Esophagus squamous epithelium (tissue), 5 donors: Measurements from ENCODE around the gene NPTXR. TPM values are rescaled to one million over a fixed set of nuclear protein-coding genes. Genes with fewer than 3 reads are reported as not detected.

Source experiments
- DNase-seq: peaks from one replicate; lab custom pipeline; 2025; lab: John Stamatoyannopoulos, UW
- H3K27ac ChIP-seq, 4 donors: fragments of 200-600 bp; sonication (generic); one replicate each; pipeline ENCODE4 v1.5.1; 2016 to 2019; ENCODE audit warnings: mild to moderate bottlenecking in 1 of 4
- H3K27me3 ChIP-seq, 4 donors: fragments of 200-600 bp; sonication (generic); 1 replicate in 3 of 4; 2 replicates in 1 of 4; pipeline versions ENCODE4 v1.5.1 to v1.6.0; 2017 to 2021; ENCODE audit warnings: antibody characterized with exemption in 1 of 4
- H3K36me3 ChIP-seq, 3 donors: fragments of 200-600 bp; sonication (generic); one replicate each; pipeline ENCODE4 v1.5.1; 2016 to 2019
- H3K4me1 ChIP-seq, 3 donors: fragments of 200-600 bp; sonication (generic); one replicate each; pipeline ENCODE4 v1.5.1; 2017 to 2019
- H3K4me3 ChIP-seq, 4 donors: fragments of 200-600 bp; sonication (generic); 1 replicate in 3 of 4; 2 replicates in 1 of 4; pipeline ENCODE4 v1.5.1; 2016 to 2019; ENCODE audit warnings: mild to moderate bottlenecking in 2 of 4, moderate library complexity in 1 of 4
- H3K9me3 ChIP-seq, 3 donors: fragments of 200-600 bp; sonication (generic); one replicate each; pipeline ENCODE4 v1.5.1; 2016 to 2019
- POLR2A ChIP-seq, 4 donors: fragments of 450-650 bp; IDR thresholded peaks; one replicate each; pipeline ENCODE4 v1.6.1; 2017; ENCODE audit warnings: antibody characterized with exemption in 4 of 4, mild to moderate bottlenecking in 4 of 4, moderate library complexity in 3 of 4
- WGBS, 2 donors: methylation state at CpG; one replicate each; pipeline ENCODE4 v1.1.5; 2018; 5-methylcytosine and 5-hydroxymethylcytosine counted together
- intact Hi-C: fragments of 100-400 bp; cut with DNase I; formaldehyde crosslinking; loops from one replicate; pipeline ENCODE4 v1.15.0; 2022
- total RNA-seq, 4 donors: library from RNA; depleted of rRNA; stranded (reverse); fragments of >200 nt; gene quantifications; one replicate each; pipeline ENCODE4 v1.1.0, GENCODE V29; 2016
- TF ChIP-seq, protein P1 (sequence below), 6 experiments: fragments of 450-650 bp in 4 of 6; fragments of 200-600 bp in 2 of 6; sonication (generic) in 2 of 6; IDR thresholded peaks; one replicate each; pipeline ENCODE4 v1.5.1; 2016 to 2019; ENCODE audit warnings: antibody characterized with exemption in 6 of 6, mild to moderate bottlenecking in 4 of 6, moderate library complexity in 4 of 6
- donor health status: DM: yes; HTN: yes; CAD: no.

NPTXR gene
- total RNA-seq, 4 donors from 2014 or later = 0.26 to 2.3 (median 0.63) TPM

DNA sequence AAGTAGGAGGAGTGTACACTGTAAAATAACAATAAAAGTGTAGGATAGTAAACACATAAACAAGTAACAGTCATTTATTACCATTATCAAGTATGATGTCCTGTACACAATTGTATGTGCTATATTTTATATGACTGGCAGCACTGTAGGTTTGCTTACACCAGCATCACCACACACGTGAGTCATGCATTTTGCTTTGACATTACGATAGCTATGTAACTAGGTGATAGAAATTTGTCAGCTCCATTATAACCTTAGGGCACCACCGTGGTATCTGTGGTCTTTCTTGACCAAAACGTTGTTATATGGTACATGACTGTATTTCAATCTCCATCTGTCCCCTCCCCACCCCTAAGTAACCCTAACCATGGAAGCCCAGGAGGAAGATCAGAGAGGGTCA, 51.0 kb downstream of the NPTXR start:
- H3K9me3 ChIP-seq = no peaks in the 10 kb centered on the region
- TF ChIP-seq POLR2A (IDR thresholded peaks at IDR 0.05) = no peak
- TF ChIP-seq, protein P1, sequence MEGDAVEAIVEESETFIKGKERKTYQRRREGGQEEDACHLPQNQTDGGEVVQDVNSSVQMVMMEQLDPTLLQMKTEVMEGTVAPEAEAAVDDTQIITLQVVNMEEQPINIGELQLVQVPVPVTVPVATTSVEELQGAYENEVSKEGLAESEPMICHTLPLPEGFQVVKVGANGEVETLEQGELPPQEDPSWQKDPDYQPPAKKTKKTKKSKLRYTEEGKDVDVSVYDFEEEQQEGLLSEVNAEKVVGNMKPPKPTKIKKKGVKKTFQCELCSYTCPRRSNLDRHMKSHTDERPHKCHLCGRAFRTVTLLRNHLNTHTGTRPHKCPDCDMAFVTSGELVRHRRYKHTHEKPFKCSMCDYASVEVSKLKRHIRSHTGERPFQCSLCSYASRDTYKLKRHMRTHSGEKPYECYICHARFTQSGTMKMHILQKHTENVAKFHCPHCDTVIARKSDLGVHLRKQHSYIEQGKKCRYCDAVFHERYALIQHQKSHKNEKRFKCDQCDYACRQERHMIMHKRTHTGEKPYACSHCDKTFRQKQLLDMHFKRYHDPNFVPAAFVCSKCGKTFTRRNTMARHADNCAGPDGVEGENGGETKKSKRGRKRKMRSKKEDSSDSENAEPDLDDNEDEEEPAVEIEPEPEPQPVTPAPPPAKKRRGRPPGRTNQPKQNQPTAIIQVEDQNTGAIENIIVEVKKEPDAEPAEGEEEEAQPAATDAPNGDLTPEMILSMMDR (IDR thresholded peaks at IDR 0.05) = no peak
- peak overlapping the region in 3 of 4 donors; percentile 72 to 94 (median 83) for H3K4me3 ChIP-seq
- H3K27me3 ChIP-seq = peaks cover 0 to 14% (median 0%) of the 10 kb centered on the region in 4 donors
- H3K4me1 ChIP-seq = peaks cover 0 to 32% (median 14%) of the 10 kb centered on the region in 3 donors
- intact Hi-C loops = no loop called here
- 33 to 51% methylated on average over 4 of the region's 4 CpGs for WGBS, 2 donors
- peak overlapping the region in 3 of 4 donors; percentile 86 to 90 (median 87) for H3K27ac ChIP-seq
- H3K36me3 ChIP-seq = peaks cover 0 to 17% (median 2%) of the 10 kb centered on the region in 3 donors
- no peak for DNase-seq

DNA sequence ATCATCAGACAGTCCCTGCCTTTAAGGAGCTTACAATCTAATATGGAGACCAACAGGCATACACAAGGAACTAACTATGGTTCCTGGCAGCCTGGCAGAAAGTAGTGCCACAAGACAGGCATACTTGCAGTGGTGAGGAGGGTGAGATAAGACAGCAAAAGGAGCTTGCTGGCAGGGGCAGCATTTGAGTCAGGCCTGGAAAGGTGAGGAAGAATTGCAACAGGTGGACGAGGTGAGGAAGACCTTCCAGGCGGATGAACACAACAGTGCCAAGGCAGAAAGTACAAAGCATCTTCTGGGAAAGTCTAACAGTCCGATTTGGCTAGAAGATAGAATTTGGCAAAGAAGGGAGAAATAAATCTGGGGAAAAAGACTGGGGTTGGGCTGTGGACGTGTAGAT, 54.2 kb downstream of the NPTXR start:
- no peak overlapping the region for H3K4me3 ChIP-seq
- peaks cover 0 to 36% (median 15%) of the 10 kb centered on the region in 3 donors for H3K4me1 ChIP-seq
- TF ChIP-seq, protein P1 (IDR thresholded peaks at IDR 0.05) = no peak
- no peak for TF ChIP-seq POLR2A (IDR thresholded peaks at IDR 0.05)
- intact Hi-C loops = no loop called here
- peak overlapping the region in 1 of 4 donors; percentile 72 for H3K27ac ChIP-seq
- WGBS, 2 donors = 85 to 86% methylated on average over 4 of the region's 4 CpGs
- no peak for DNase-seq
- H3K9me3 ChIP-seq = no peaks in the 10 kb centered on the region
- H3K27me3 ChIP-seq = no peaks in the 10 kb centered on the region
- H3K36me3 ChIP-seq = peaks cover 0 to 17% (median 2%) of the 10 kb centered on the region in 3 donors

DNA sequence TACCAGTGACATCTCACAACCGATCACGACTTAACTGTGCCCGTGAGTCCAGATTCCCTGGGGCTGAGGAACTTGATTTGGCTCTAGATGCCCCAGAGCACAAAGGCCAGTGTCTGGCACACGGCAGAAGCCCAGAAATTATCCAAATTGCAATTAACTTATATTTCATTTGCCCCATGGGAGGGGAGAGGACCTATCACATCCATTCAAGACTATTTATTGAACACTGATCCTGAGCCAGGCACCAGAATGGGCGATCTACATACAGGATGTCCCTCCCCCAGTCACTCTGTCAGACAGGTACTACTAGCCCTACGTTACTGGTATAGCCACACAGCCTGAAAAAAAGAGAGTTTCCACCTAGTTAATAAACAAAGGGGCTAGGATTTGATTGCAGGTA, 55.0 kb downstream of the NPTXR start:
- Histone ChIP-seq H3K4me3 (no peak overlapping the region), H3K36me3 (peaks cover 0 to 17% (median 2%) of the 10 kb centered on the region in 3 donors), H3K9me3 (no peaks in the 10 kb centered on the region), H3K4me1 (peaks cover 0 to 32% (median 10%) of the 10 kb centered on the region in 3 donors), H3K27ac (peak overlapping the region; percentile 26 to 73 (median 56)), H3K27me3 (no peaks in the 10 kb centered on the region)
- no peak for TF ChIP-seq POLR2A (IDR thresholded peaks at IDR 0.05)
- TF ChIP-seq, protein P1 (IDR thresholded peaks at IDR 0.05) = no peak
- DNase-seq = no peak
- intact Hi-C loops = no loop called here
- WGBS, 2 donors = 53 to 76% methylated on average over 6 of the region's 6 CpGs

DNA sequence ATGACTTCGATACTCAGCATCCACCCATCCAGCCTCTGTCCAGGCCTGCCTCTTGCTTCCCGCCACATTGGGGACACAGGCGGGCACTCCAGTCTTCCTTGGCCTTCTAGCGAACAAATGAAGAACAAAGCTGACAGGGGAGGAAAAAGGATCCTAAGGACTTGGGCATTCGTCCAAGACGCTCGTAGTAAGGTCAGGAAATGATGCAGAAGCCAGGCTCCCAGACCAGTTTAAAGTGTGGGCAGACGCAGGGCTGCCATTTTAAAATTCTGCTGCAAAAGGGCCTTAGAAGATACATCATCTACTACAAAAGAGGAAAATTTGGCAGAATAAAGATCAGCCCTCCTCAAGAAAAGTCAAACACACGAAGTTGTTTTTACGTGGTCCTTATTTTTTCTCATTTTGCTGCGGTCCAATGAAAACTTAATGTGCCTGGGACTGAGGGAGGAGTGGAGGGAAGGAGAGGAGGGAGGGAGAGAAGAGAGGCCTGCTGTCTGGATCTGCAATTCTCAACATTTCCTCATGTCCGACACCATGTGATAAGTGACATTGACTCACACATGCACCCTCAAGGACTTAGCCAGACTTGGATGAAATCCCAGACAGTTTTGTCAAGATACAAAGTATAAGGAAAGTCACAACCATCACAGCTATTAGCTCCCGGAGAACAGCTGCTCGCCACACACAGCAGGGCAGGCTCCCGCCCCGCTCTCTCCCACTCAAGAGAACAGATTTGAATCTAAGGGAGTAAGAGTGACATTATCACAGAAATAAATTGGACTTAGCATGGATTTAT, 55.6 kb downstream of the NPTXR start:
- no peaks in the 10 kb centered on the region for H3K9me3 ChIP-seq
- no peak for DNase-seq
- no peaks in the 10 kb centered on the region for H3K27me3 ChIP-seq
- peaks cover 0 to 17% (median 2%) of the 10 kb centered on the region in 3 donors for H3K36me3 ChIP-seq
- no peak overlapping the region for H3K4me3 ChIP-seq
- WGBS, 2 donors = 46 to 56% methylated on average over 13 to 15 of the region's 16 CpGs
- peaks cover 0 to 28% (median 8%) of the 10 kb centered on the region in 3 donors for H3K4me1 ChIP-seq
- intact Hi-C loops = no loop called here
- peak overlapping the region; percentile 26 to 73 (median 56) for H3K27ac ChIP-seq
- TF ChIP-seq, protein P1 (IDR thresholded peaks at IDR 0.05) = no peak
- no peak for TF ChIP-seq POLR2A (IDR thresholded peaks at IDR 0.05)

DNA sequence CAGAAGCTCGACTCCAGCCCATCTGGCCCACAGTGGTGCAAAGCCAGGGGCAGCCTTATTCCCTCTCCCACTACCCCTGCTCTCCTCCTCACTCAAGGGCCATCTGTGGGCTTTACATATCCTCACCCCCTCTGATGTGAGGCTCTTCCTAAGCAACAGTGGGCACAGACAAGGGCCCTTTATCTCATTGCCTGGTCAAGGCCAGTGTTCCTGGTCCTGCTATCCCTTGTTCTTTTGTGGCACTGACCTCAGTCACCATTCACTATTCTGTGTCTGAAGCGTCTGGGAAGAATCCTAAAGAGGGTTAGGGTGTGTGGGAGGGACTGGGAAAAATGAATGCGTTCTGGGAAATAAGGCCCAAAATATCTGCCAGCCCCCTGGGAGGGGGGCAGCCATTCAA, 57.2 kb downstream of the NPTXR start:
- DNase-seq = no peak
- no peak for TF ChIP-seq POLR2A (IDR thresholded peaks at IDR 0.05)
- TF ChIP-seq, protein P1 (IDR thresholded peaks at IDR 0.05) = no peak
- intact Hi-C loops = no loop called here
- H3K27ac ChIP-seq = peak overlapping the region in 2 of 4 donors; percentile 1 to 45
- H3K27me3 ChIP-seq = no peaks in the 10 kb centered on the region
- H3K36me3 ChIP-seq = peaks cover 0 to 25% (median 2%) of the 10 kb centered on the region in 3 donors
- H3K4me1 ChIP-seq = peaks cover 0 to 27% (median 5%) of the 10 kb centered on the region in 3 donors
- H3K9me3 ChIP-seq = no peaks in the 10 kb centered on the region
- H3K4me3 ChIP-seq = no peak overlapping the region
- WGBS, 2 donors = 72 to 90% methylated on average over 3 of the region's 3 CpGs
